GM12878 (cell line): ENCODE measurements around the gene IRS1. TPM values are rescaled to one million over a fixed set of nuclear protein-coding genes. Genes with fewer than 3 reads are reported as not detected.

Experiments used
- ATAC-seq: fragments of 200-7000 bp; cut with Tn5 transposase; 3 replicates; pipeline ENCODE4 v1.9.1; 2020; ENCODE audit warnings: mild to moderate bottlenecking, moderate library complexity
- BruUV-seq: library from RNA; stranded (reverse); fragments of 400-500 nt; replicated peaks from 2 replicates; lab custom pipeline; 2021; lab: Mats Ljungman, UMichigan
- CTCF ChIA-PET: fragments of 300-600 bp; sonication (Branson Sonifier 250); formaldehyde crosslinking; extraction: SDS; loops from one replicate; lab custom pipeline; 2021; ENCODE audit warnings: inconsistent platforms; lab: Yijun Ruan, JAX
- POLR2A ChIA-PET: fragments of 350-600 bp; formaldehyde crosslinking; extraction: SDS; loops from one replicate; lab custom pipeline; 2021; ENCODE audit warnings: inconsistent platforms; lab: Charles Lee
- RAD21 ChIA-PET: fragments of 300-600 bp; sonication (Branson Sonifier 250); formaldehyde crosslinking; loops from one replicate; lab custom pipeline; 2023; ENCODE audit warnings: antibody characterized with exemption; ENCODE audit not compliant: unreplicated experiment; lab: Charles Lee
- SMC1A ChIA-PET: fragments of 300-600 bp; sonication (Branson Sonifier 250); formaldehyde crosslinking; loops from one replicate; lab custom pipeline; 2023; ENCODE audit not compliant: unreplicated experiment, uncharacterized antibody; lab: Charles Lee
- DNase-seq: peaks from one replicate; pipeline ENCODE4 v3.0.0-alpha.2; 2011; ENCODE audit warnings: low read depth, low spot score
- FAIRE-seq: peaks from 3 replicates; lab custom pipeline; 2011; peaks lifted over from hg19 to GRCh38; lab: Jason Lieb, UNC
- H2AFZ ChIP-seq: 2 replicates; pipeline ENCODE4 v1.6.0; 2011; ENCODE audit warnings: low read depth, low read length, control low read depth; ENCODE audit not compliant: control insufficient read depth
- H3K27ac ChIP-seq: 2 replicates; pipeline ENCODE4 v1.5.1; 2011; ENCODE audit warnings: control low read depth; ENCODE audit not compliant: control insufficient read depth, insufficient read depth
- H3K27me3 ChIP-seq, 2 experiments: replicated peaks in 1 of 2; 2 replicates each; pipeline versions ENCODE4 v1.6.0 to v1.6.1; 2011; ENCODE audit warnings: low read length in 1 of 2; ENCODE audit not compliant: control insufficient read depth in 2 of 2, insufficient read depth in 2 of 2
- H3K36me3 ChIP-seq, 2 experiments: 2 replicates each; pipeline ENCODE4 v1.5.1; 2011; ENCODE audit warnings: low read length in 1 of 2; ENCODE audit not compliant: control insufficient read depth in 2 of 2, insufficient read depth in 2 of 2
- H3K4me1 ChIP-seq: 2 replicates; pipeline ENCODE4 v1.6.1; 2011; ENCODE audit warnings: mild to moderate bottlenecking, low read length, moderate library complexity, mixed read lengths; ENCODE audit not compliant: control insufficient read depth, insufficient read depth
- H3K4me2 ChIP-seq: 2 replicates; pipeline ENCODE4 v1.6.0; 2011; ENCODE audit warnings: control low read depth; ENCODE audit not compliant: control insufficient read depth, insufficient read depth
- H3K4me3 ChIP-seq: fragments of 200-600 bp; sonication (generic); 2 replicates; pipeline ENCODE4 v1.5.1; 2016
- H3K79me2 ChIP-seq: 2 replicates; pipeline ENCODE4 v1.6.0; 2011; ENCODE audit warnings: low read length; ENCODE audit not compliant: control insufficient read depth, insufficient read depth
- H3K9ac ChIP-seq: 2 replicates; pipeline ENCODE4 v1.8.0; 2011; ENCODE audit warnings: low read length, control low read depth, mixed read lengths; ENCODE audit not compliant: control insufficient read depth, insufficient read depth
- H3K9me3 ChIP-seq: replicated peaks from 3 replicates; pipeline ENCODE4 v1.5.1; 2011; ENCODE audit warnings: mild to moderate bottlenecking, low read length; ENCODE audit not compliant: control insufficient read depth, insufficient read depth
- H4K20me1 ChIP-seq: 2 replicates; pipeline ENCODE4 v1.6.0; 2011; ENCODE audit not compliant: control insufficient read depth, insufficient read depth
- ASH2L ChIP-seq: fragments of 300-600, 200-600 bp; sonication (generic); IDR thresholded peaks from 2 replicates; pipeline ENCODE4 v1.6.1; 2017; ENCODE audit warnings: low read depth, mild to moderate bottlenecking, borderline replicate concordance
- CHD1 ChIP-seq: IDR thresholded peaks from 2 replicates; pipeline ENCODE4 v1.6.1; 2012; ENCODE audit warnings: low read depth, low read length, improper control_type of control experiment
- HDGF ChIP-seq: fragments of 450-650 bp; IDR thresholded peaks from 2 replicates; pipeline ENCODE4 v1.6.1; 2016; ENCODE audit warnings: antibody characterized with exemption
- KLF5 ChIP-seq: fragments of 450-650 bp; IDR thresholded peaks from 2 replicates; pipeline ENCODE4 v1.6.1; 2014; ENCODE audit warnings: mild to moderate bottlenecking; ENCODE audit not compliant: partially characterized antibody
- LARP7 ChIP-seq: fragments of 450-650 bp; IDR thresholded peaks from 2 replicates; pipeline ENCODE4 v1.6.1; 2017; ENCODE audit warnings: mild to moderate bottlenecking
- NRF1 ChIP-seq: conservative IDR thresholded peaks from 2 replicates; pipeline ENCODE4 v1.6.1; 2011; ENCODE audit warnings: mild to moderate bottlenecking, low read depth, low read length, improper control_type of control experiment
- POLR2AphosphoS2 ChIP-seq: IDR thresholded peaks from 2 replicates; pipeline ENCODE4 v1.6.1; 2011; ENCODE audit warnings: low read depth, mild to moderate bottlenecking, low read length, improper control_type of control experiment, moderate library complexity
- SMC3 ChIP-seq: IDR thresholded peaks from 2 replicates; pipeline ENCODE4 v1.6.1; 2011; ENCODE audit warnings: low read length, improper control_type of control experiment, borderline replicate concordance
- SUZ12 ChIP-seq: fragments of 200-600 bp; sonication (generic); IDR thresholded peaks from one replicate; pipeline ENCODE4 v1.6.1; 2018; ENCODE audit warnings: antibody characterized with exemption, mild to moderate bottlenecking; ENCODE audit not compliant: unreplicated experiment
- WGBS: methylation state at CpG from one replicate; pipeline ENCODE4 v1.1.6; 2016; ENCODE audit warnings: low lambda C conversion rate; ENCODE audit not compliant: insufficient replicate concordance, insufficient coverage; ENCODE audit errors: missing lambda C conversion rate; 5-methylcytosine and 5-hydroxymethylcytosine counted together
- in situ Hi-C: fragments of 300-500 bp; cut with MboI; formaldehyde crosslinking; loops from 9 replicates; pipeline ENCODE4 v1.14.3; 2018; ENCODE audit warnings: mixed read lengths
- intact Hi-C: fragments of 100-400 bp; cut with micrococcal nuclease; formaldehyde crosslinking; loops from one replicate; pipeline ENCODE4 v1.14.2; 2022; ENCODE audit not compliant: unreplicated experiment
- polyA plus RNA-seq, 11 experiments: library from polyadenylated mRNA; depleted of rRNA in 4 of 11; unstranded in 6 of 11; stranded (reverse) in 5 of 11; fragments of >200 nt; fragmentation: Nextera tagmentation in 4 of 11; fragmentation: Illumina TruSeq in 1 of 11; extraction: Ambion mirVana in 4 of 11; extraction: Trizol in 1 of 11; gene quantifications; 1 replicate in 1 of 11; 2 replicates in 10 of 11; pipeline versions ENCODE4 v1.2.1 to v1.2.3, GENCODE V29; 2011 to 2016; ENCODE audit warnings: inconsistent platforms in 2 of 11, missing spikeins in 2 of 11, low read depth in 1 of 11
- total RNA-seq, 4 experiments: library from RNA; depleted of rRNA in 3 of 4; stranded (reverse); fragments of >200 nt in 3 of 4; fragmentation: Illumina TruSeq in 1 of 4; extraction: Trizol in 1 of 4; gene quantifications; 2 replicates each; pipeline versions ENCODE4 v1.2.1 to v1.2.3, GENCODE V29; 2013 to 2021
- TF ChIP-seq, protein P1 (sequence below): fragments of 450-650 bp; conservative IDR thresholded peaks from 2 replicates; pipeline ENCODE4 v1.6.1; 2017; ENCODE audit warnings: mild to moderate bottlenecking, moderate library complexity
- TF ChIP-seq, protein P2 (sequence below): IDR thresholded peaks from 2 replicates; pipeline ENCODE4 v1.6.1; 2012; ENCODE audit warnings: low read depth, low read length, improper control_type of control experiment

The IRS1 gene
- total and polyA plus RNA-seq, 10 of the 15 experiments (the other 5 are each of a cell fraction or from before 2014, with no cell fraction given) = 0.03 to 1.7 (median 0.34) TPM

DNA sequence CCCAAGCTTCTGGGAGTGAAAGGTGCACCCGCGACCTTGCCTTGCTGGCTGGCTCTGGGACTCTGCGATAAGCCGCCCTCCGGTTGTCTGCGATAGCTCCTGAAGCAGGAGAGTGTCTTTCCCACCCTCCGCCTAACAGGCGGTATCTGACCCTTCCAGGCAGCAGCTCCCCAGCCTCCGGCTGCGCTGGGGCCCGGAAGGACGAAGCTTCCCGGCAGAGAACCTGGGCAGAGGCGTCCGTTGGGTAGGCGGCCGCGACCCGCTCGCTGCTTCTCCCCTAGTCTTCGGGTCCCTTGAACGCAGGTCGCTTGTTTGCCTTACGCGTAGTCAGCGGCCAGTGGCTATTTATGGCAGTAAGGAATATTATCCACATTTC is 35.8 kb upstream of the IRS1 start:
- DNase-seq = no peak
- ChIA-PET SMC1A (interaction anchor here (0.5 to 2.5 kb wide), 14 partner anchors 10 to 261 kb away, joined by 3 to 9 read pairs (median 5); no protein-coding TSS in a partner anchor), RAD21 (interaction anchor here (0.7 to 3.2 kb wide), 6 partner anchors 10 to 146 kb away, joined by 3 to 9 read pairs (median 4); no protein-coding TSS in a partner anchor), CTCF (interaction anchor here (0.7 to 1.7 kb wide), 10 partner anchors 10 to 150 kb away, joined by 3 to 12 read pairs (median 4); no protein-coding TSS in a partner anchor), POLR2A (interaction anchor here (0.6 to 2.7 kb wide), 9 partner anchors 9 to 134 kb away, joined by 3 to 19 read pairs (median 3); no protein-coding TSS in a partner anchor)
- peak overlapping the region; percentile 79 for H3K4me3 ChIP-seq
- TSS peak; percentile 78 for BruUV-seq
- in situ Hi-C loops = loop anchor here (5.0 to 25.0 kb wide), 2 partner anchors 137 to 952 kb away; no protein-coding TSS in a partner anchor
- peak; percentile 27 for ATAC-seq
- no peaks in the 10 kb centered on the region for H3K27me3 ChIP-seq
- WGBS = under 1% methylated on average over 26 of the region's 26 CpGs
- peak overlapping the region; percentile 98 for H3K9ac ChIP-seq
- peak overlapping the region; percentile 97 for H3K4me2 ChIP-seq
- H3K36me3 ChIP-seq = no peaks in the 10 kb centered on the region; a peak in 1 of 4 replicates
- H3K79me2 ChIP-seq = peaks cover 65% of the 10 kb centered on the region
- no peaks in the 10 kb centered on the region for H4K20me1 ChIP-seq
- TF ChIP-seq SUZ12 = no peak
- peak; percentile 18; the same call in 1 of the 2 replicates for TF ChIP-seq SMC3
- TF ChIP-seq ASH2L = 0 out of 2 replicates have a peak, but pooled peaks have one; percentile 75
- no peak for TF ChIP-seq POLR2AphosphoS2
- TF ChIP-seq, protein P1, sequence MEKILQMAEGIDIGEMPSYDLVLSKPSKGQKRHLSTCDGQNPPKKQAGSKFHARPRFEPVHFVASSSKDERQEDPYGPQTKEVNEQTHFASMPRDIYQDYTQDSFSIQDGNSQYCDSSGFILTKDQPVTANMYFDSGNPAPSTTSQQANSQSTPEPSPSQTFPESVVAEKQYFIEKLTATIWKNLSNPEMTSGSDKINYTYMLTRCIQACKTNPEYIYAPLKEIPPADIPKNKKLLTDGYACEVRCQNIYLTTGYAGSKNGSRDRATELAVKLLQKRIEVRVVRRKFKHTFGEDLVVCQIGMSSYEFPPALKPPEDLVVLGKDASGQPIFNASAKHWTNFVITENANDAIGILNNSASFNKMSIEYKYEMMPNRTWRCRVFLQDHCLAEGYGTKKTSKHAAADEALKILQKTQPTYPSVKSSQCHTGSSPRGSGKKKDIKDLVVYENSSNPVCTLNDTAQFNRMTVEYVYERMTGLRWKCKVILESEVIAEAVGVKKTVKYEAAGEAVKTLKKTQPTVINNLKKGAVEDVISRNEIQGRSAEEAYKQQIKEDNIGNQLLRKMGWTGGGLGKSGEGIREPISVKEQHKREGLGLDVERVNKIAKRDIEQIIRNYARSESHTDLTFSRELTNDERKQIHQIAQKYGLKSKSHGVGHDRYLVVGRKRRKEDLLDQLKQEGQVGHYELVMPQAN = peak; percentile 8; the same call in 1 of the 2 replicates
- 0 out of 2 replicates have a peak, but pooled peaks have one; percentile 76 for TF ChIP-seq CHD1
- TF ChIP-seq HDGF = 0 out of 2 replicates have a peak, but pooled peaks have one; percentile 5
- no peak for TF ChIP-seq NRF1
- peak; percentile 27 for TF ChIP-seq KLF5
- TF ChIP-seq LARP7 = peak; percentile 17
- TF ChIP-seq, protein P2, sequence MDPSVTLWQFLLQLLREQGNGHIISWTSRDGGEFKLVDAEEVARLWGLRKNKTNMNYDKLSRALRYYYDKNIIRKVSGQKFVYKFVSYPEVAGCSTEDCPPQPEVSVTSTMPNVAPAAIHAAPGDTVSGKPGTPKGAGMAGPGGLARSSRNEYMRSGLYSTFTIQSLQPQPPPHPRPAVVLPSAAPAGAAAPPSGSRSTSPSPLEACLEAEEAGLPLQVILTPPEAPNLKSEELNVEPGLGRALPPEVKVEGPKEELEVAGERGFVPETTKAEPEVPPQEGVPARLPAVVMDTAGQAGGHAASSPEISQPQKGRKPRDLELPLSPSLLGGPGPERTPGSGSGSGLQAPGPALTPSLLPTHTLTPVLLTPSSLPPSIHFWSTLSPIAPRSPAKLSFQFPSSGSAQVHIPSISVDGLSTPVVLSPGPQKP = peak; percentile 41; the same call in 1 of the 2 replicates
- intact Hi-C loops = loop anchor here (5.0 to 10.0 kb wide), 2 partner anchors 1793 to 1891 kb away; partner anchors contain the start of gene DOCK10
- H3K9me3 ChIP-seq = no peaks in the 10 kb centered on the region
- peak overlapping the region; percentile 82 for H2AFZ ChIP-seq
- peak overlapping the region; percentile 97 for H3K27ac ChIP-seq
- no peak for FAIRE-seq
- peaks cover 6% of the 10 kb centered on the region; the same call in 1 of the 2 replicates for H3K4me1 ChIP-seq
